CD4-positive, alpha-beta T cell treated with Interleukin-15 for 1 hour (primary cell): ENCODE results near the gene CRYBA1.
"Not testable (repeated sequence)": the region's sequence is repeated elsewhere in the genome, so short reads cannot be mapped to it uniquely, and the experiment has no call there.

Experiments
- DNase-seq: peaks from one replicate; pipeline ENCODE4 v3.0.0-alpha.2; 2020

Gene CRYBA1

GRCh38 chr17:29246628-29247027, at the start of gene CRYBA1:
TSS of gene CRYBA1 (plus strand) at chr17:29246859. CDS start at chr17:29246864, 5 bp downstream.
- no peak for DNase-seq

GRCh38 chr17:29197516-29198272, 49.0 kb upstream of the CRYBA1 start:
- no peak for DNase-seq

GRCh38 chr17:29204068-29204804, 42.4 kb upstream of the CRYBA1 start:
- not testable (repeated sequence) for DNase-seq

GRCh38 chr17:29205047-29205446, 41.6 kb upstream of the CRYBA1 start:
- no peak for DNase-seq

- no peak for DNase-seq
These were observed 38.7 kb upstream of the CRYBA1 start for GRCh38 chr17:29207975-29208374.

- no peak for DNase-seq
These were observed 37.6 kb upstream of the CRYBA1 start for GRCh38 chr17:29209073-29209472.

- no peak for DNase-seq
These were observed 35.8 kb upstream of the CRYBA1 start for GRCh38 chr17:29210879-29211278.

GRCh38 chr17:29212094-29212631, 34.5 kb upstream of the CRYBA1 start:
- no peak for DNase-seq

- no peak for DNase-seq
These were observed 34.0 kb upstream of the CRYBA1 start for GRCh38 chr17:29212681-29213121.

- peak; percentile 59 for DNase-seq
These were observed 32.2 kb upstream of the CRYBA1 start for GRCh38 chr17:29214215-29215146.

GRCh38 chr17:29215174-29215573, 31.5 kb upstream of the CRYBA1 start:
- no peak for DNase-seq

GRCh38 chr17:29215717-29216116, 30.9 kb upstream of the CRYBA1 start:
- DNase-seq, result no peak

- DNase-seq, result no peak
These were observed 30.5 kb upstream of the CRYBA1 start for GRCh38 chr17:29216181-29216580.

GRCh38 chr17:29216856-29217255, 29.8 kb upstream of the CRYBA1 start:
- no peak for DNase-seq

- peak; percentile 67 for DNase-seq
These were observed 27.1 kb upstream of the CRYBA1 start for GRCh38 chr17:29219378-29220047.

GRCh38 chr17:29221338-29221737, 25.3 kb upstream of the CRYBA1 start:
- DNase-seq, result not testable (repeated sequence)

- DNase-seq, result no peak
These were observed 21.3 kb upstream of the CRYBA1 start for GRCh38 chr17:29225396-29225795.

GRCh38 chr17:29233301-29233700, 13.4 kb upstream of the CRYBA1 start:
- no peak for DNase-seq

GRCh38 chr17:29234972-29235371, 11.7 kb upstream of the CRYBA1 start:
- DNase-seq, result not testable (repeated sequence)

- DNase-seq, result no peak
These were observed 10.8 kb upstream of the CRYBA1 start for GRCh38 chr17:29235904-29236303.

- no peak for DNase-seq
These were observed 9.1 kb upstream of the CRYBA1 start for GRCh38 chr17:29237476-29238132.
